Endothelial cell (in vitro differentiated cells): ENCODE data around the gene TNIK. TPM values are rescaled to one million over a fixed set of nuclear protein-coding genes. Genes with fewer than 3 reads are reported as not detected.

ENCODE experiments used
- DNase-seq: peaks from one replicate; pipeline ENCODE4 v3.0.0; 2021; ENCODE audit warnings: low spot score
- H3K27ac Mint-ChIP-seq: one replicate; pipeline ENCODE4 v1.8.0; 2021; ENCODE audit warnings: mixed read lengths, inconsistent platforms; ENCODE audit not compliant: unreplicated experiment
- H3K27me3 Mint-ChIP-seq: one replicate; pipeline ENCODE4 v1.8.0; 2021; ENCODE audit warnings: mild to moderate bottlenecking, moderate library complexity, mixed read lengths, inconsistent platforms; ENCODE audit not compliant: unreplicated experiment
- H3K36me3 Mint-ChIP-seq: one replicate; pipeline ENCODE4 v1.8.0; 2021; ENCODE audit warnings: mild to moderate bottlenecking, low read depth, mixed read lengths, inconsistent platforms; ENCODE audit not compliant: unreplicated experiment
- H3K4me1 Mint-ChIP-seq: one replicate; pipeline ENCODE4 v1.8.0; 2021; ENCODE audit warnings: mild to moderate bottlenecking, mixed read lengths, inconsistent platforms; ENCODE audit not compliant: unreplicated experiment
- H3K4me3 Mint-ChIP-seq: one replicate; pipeline ENCODE4 v1.8.0; 2021; ENCODE audit warnings: mild to moderate bottlenecking, mixed read lengths, inconsistent platforms; ENCODE audit not compliant: unreplicated experiment
- H3K9me3 Mint-ChIP-seq: one replicate; pipeline ENCODE4 v1.8.0; 2021; ENCODE audit warnings: mixed read lengths, inconsistent platforms; ENCODE audit not compliant: unreplicated experiment
- total RNA-seq: library from RNA; stranded (reverse); fragmentation: NEBNext Ultra II Directional; extraction: Animal tissue kit (Norgen Biotek cat#: 25700); gene quantifications from one replicate; pipeline ENCODE4 v1.2.1, GENCODE V29; 2021; ENCODE audit not compliant: unreplicated experiment
- TF ChIP-seq, protein P1 (sequence below): fragments of 200-600 bp; sonication (generic); IDR thresholded peaks from one replicate; pipeline ENCODE4 v1.5.0; 2021; ENCODE audit warnings: antibody characterized with exemption; ENCODE audit not compliant: unreplicated experiment

TNIK gene
- total RNA-seq, 1 donor from 2014 or later = 67.0 TPM

GRCh38 chr3:171159024-171159821 lies 301.0 kb downstream of the TNIK start:
- Mint-ChIP-seq H3K9me3 (no peaks in the 10 kb centered on the region), H3K36me3 (peaks cover 42% of the 10 kb centered on the region), H3K4me3 (no peak overlapping the region), H3K27me3 (peaks cover 2% of the 10 kb centered on the region), H3K4me1 (no peaks in the 10 kb centered on the region), H3K27ac (no peak overlapping the region)
- DNase-seq = no peak
- TF ChIP-seq, protein P1, sequence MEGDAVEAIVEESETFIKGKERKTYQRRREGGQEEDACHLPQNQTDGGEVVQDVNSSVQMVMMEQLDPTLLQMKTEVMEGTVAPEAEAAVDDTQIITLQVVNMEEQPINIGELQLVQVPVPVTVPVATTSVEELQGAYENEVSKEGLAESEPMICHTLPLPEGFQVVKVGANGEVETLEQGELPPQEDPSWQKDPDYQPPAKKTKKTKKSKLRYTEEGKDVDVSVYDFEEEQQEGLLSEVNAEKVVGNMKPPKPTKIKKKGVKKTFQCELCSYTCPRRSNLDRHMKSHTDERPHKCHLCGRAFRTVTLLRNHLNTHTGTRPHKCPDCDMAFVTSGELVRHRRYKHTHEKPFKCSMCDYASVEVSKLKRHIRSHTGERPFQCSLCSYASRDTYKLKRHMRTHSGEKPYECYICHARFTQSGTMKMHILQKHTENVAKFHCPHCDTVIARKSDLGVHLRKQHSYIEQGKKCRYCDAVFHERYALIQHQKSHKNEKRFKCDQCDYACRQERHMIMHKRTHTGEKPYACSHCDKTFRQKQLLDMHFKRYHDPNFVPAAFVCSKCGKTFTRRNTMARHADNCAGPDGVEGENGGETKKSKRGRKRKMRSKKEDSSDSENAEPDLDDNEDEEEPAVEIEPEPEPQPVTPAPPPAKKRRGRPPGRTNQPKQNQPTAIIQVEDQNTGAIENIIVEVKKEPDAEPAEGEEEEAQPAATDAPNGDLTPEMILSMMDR = no peak

DNA sequence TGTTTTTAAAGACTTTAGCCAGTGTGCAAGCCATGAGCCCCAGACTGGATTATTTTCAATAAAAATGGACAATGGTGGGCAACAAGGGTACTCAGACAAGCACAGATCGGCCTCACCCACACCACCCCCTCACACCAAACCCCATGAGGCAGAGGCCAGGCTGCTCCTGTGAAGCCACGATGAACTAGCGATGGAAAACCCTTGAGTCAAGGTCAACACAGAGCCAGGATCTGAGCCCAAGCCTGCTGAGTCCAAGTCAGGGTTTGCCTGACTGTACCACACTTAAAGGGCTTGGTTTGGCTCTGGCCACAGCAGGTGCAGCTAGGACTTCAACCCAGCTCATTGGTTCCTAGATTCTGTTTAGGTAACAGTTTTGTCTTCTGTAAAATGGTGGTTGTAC lies 302.2 kb downstream of the TNIK start:
- H3K4me3 Mint-ChIP-seq = no peak overlapping the region
- no peaks in the 10 kb centered on the region for H3K9me3 Mint-ChIP-seq
- TF ChIP-seq, protein P1 = no peak
- no peak for DNase-seq
- no peak overlapping the region for H3K27ac Mint-ChIP-seq
- H3K4me1 Mint-ChIP-seq = peaks cover 5% of the 10 kb centered on the region
- peaks cover 40% of the 10 kb centered on the region for H3K36me3 Mint-ChIP-seq
- H3K27me3 Mint-ChIP-seq = peaks cover 3% of the 10 kb centered on the region

DNA sequence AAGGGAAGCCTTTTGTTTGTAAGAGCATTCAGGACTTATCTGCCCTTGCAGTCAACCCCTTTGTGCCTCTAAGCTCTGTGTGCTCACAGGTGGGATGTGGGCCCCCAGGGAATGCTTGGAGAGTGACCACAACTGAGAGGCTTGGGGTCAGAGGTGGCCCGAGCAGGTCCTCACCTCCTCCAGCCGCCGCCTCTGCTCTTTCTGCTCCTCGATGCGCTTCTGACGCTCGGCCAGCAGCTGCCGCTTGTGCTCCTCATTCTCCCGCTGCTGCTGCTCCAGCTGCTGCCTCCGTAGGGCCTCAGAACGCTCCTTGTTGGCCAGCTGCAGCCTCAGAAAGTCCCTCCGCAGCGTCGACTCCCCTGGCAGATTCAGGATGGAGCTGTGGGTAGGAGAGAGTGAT lies 302.9 kb downstream of the TNIK start:
- TF ChIP-seq, protein P1 = no peak
- H3K9me3 Mint-ChIP-seq = no peaks in the 10 kb centered on the region
- no peak overlapping the region for H3K4me3 Mint-ChIP-seq
- H3K27ac Mint-ChIP-seq = no peak overlapping the region
- H3K36me3 Mint-ChIP-seq = peaks cover 36% of the 10 kb centered on the region
- DNase-seq = no peak
- peaks cover 5% of the 10 kb centered on the region for H3K4me1 Mint-ChIP-seq
- peaks cover 3% of the 10 kb centered on the region for H3K27me3 Mint-ChIP-seq

DNA sequence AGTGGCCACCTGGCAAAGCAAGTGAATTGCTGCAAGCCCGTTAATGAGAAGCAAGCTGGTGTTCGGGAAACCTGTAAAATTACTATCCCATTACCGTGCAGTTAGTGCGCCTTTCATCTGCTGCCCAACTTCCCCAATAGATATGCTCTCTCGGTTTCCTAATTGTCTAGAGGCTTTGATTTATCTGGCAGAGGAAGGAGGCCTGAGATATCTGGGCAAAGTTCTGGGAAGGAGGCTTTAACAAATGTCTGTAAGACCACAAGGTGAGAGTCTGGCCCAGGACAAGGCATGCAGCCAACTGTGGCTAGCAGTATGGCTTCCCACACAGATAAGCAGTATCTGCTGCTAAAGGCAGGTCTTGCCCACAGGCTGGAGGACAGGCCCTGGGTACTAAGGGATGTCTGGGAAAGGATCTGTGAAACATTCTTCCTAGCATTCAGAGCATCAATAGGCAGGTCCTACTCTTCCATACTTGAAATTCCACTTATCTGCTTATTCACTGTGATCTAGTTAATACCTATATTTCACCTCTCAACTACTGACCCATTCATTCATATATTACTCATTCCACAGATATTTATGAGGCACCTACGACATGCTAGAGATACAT lies 303.7 kb downstream of the TNIK start:
- Mint-ChIP-seq H3K27ac (no peak overlapping the region), H3K9me3 (no peaks in the 10 kb centered on the region)
- TF ChIP-seq, protein P1 = no peak

GRCh38 chr3:171155122-171155700 lies 305.0 kb downstream of the TNIK start:
- Mint-ChIP-seq H3K27ac (no peak overlapping the region), H3K9me3 (no peaks in the 10 kb centered on the region), H3K36me3 (peaks cover 33% of the 10 kb centered on the region), H3K4me3 (no peak overlapping the region), H3K4me1 (peaks cover 5% of the 10 kb centered on the region), H3K27me3 (peaks cover 4% of the 10 kb centered on the region)
- no peak for DNase-seq
- TF ChIP-seq, protein P1 = no peak

More for the DNA sequence above, 303.7 kb downstream of the TNIK start:
- H3K4me1 Mint-ChIP-seq = peaks cover 5% of the 10 kb centered on the region
- H3K4me3 Mint-ChIP-seq = no peak overlapping the region
- no peak for DNase-seq
- peaks cover 36% of the 10 kb centered on the region for H3K36me3 Mint-ChIP-seq
- H3K27me3 Mint-ChIP-seq = peaks cover 3% of the 10 kb centered on the region
